Gastroesophageal sphincter (tissue), 3 donors: ENCODE data around the gene SLU7.

ENCODE experiments used
- CTCF ChIP-seq, 4 experiments: fragments of 200-600 bp in 2 of 4; fragments of 450-650 bp in 2 of 4; sonication (generic) in 1 of 4; IDR thresholded peaks; one replicate each; pipeline ENCODE4 v1.5.1; 2017 to 2019; ENCODE audit warnings: antibody characterized with exemption in 4 of 4, mild to moderate bottlenecking in 2 of 4, moderate library complexity in 2 of 4
- POLR2A ChIP-seq, 2 donors: fragments of 450-650 bp; IDR thresholded peaks; one replicate each; pipeline ENCODE4 v1.6.1; 2017; ENCODE audit warnings: antibody characterized with exemption in 2 of 2, mild to moderate bottlenecking in 2 of 2, moderate library complexity in 1 of 2
- POLR2AphosphoS5 ChIP-seq: sonication (generic); formaldehyde crosslinking; IDR thresholded peaks from one replicate; pipeline ENCODE4 v1.6.1; 2017; ENCODE audit warnings: antibody characterized with exemption

- TF ChIP-seq POLR2AphosphoS5: no peak
- no peak for TF ChIP-seq CTCF (IDR thresholded peaks at IDR 0.05)
- no peak for TF ChIP-seq POLR2A (IDR thresholded peaks at IDR 0.05)
These were observed 33.9 kb upstream of the SLU7 start for GRCh38 chr5:160452795-160453194.
